ENCODE measurements around the gene MTHFSD.

The MTHFSD gene

DNA sequence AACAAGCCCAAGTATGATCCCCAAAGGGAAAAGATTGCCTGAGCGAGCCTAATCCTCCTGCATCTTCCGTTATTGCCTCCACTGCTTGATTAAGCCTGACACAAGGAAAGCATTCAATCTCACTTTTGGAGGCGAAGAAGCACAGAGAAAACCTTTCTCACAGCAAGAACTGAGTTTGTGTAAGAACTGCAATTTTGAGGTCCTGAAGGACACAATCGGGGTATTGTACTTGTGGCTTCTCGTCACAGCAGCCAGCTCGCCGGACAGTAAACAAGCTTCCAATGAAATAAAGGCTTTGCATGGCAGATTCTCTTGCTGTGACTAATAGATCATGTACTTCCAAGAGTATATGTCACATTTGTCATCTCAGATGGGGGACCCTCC, 63.4 kb downstream of the MTHFSD start:
- Histone ChIP-seq H3K4me1 (ENCODE audit: insufficient read depth, low read length) (no peaks in the 10 kb centered on the region), H3K79me2 (ENCODE audit: insufficient read depth, low read length) (no peaks in the 10 kb centered on the region), H3K4me2 (ENCODE audit: insufficient read depth, low read length) (no peak overlapping the region), H3K36me3 (ENCODE audit: insufficient read depth, low read length) (no peaks in the 10 kb centered on the region), H2AFZ (ENCODE audit: low read depth, low read length) (no peak overlapping the region), H3K4me3 (ENCODE audit: low read depth in 1 of 2, low read length in 2 of 2) (no peak overlapping the region), H3K9ac (ENCODE audit: low read depth, low read length) (no peak overlapping the region), H3K27me3 (ENCODE audit: insufficient read depth, low read length, poor library complexity) (peaks cover 11% of the 10 kb centered on the region), H3K27ac (ENCODE audit: low read length) (no peak overlapping the region), H4K20me1 (ENCODE audit: insufficient read depth, low read length) (peaks cover under 1% of the 10 kb centered on the region; the same call in 1 of the 2 replicates), H3K9me3 (ENCODE audit: insufficient read depth, low read length, severe bottlenecking) (no peaks in the 10 kb centered on the region)
- ATAC-seq (ENCODE audit: insufficient read depth, low read depth) (no peak), DNase-seq (no peak)
- no peak for TF ChIP-seq EZH2 (IDR thresholded peaks at IDR 0.05; ENCODE audit: borderline replicate concordance, low read depth, low read length, severe bottlenecking)
- TF ChIP-seq, protein P1, sequence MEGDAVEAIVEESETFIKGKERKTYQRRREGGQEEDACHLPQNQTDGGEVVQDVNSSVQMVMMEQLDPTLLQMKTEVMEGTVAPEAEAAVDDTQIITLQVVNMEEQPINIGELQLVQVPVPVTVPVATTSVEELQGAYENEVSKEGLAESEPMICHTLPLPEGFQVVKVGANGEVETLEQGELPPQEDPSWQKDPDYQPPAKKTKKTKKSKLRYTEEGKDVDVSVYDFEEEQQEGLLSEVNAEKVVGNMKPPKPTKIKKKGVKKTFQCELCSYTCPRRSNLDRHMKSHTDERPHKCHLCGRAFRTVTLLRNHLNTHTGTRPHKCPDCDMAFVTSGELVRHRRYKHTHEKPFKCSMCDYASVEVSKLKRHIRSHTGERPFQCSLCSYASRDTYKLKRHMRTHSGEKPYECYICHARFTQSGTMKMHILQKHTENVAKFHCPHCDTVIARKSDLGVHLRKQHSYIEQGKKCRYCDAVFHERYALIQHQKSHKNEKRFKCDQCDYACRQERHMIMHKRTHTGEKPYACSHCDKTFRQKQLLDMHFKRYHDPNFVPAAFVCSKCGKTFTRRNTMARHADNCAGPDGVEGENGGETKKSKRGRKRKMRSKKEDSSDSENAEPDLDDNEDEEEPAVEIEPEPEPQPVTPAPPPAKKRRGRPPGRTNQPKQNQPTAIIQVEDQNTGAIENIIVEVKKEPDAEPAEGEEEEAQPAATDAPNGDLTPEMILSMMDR (IDR thresholded peaks at IDR 0.05; ENCODE audit: borderline replicate concordance, extremely low read depth, low read length, poor library complexity, severe bottlenecking) = no peak

DNA sequence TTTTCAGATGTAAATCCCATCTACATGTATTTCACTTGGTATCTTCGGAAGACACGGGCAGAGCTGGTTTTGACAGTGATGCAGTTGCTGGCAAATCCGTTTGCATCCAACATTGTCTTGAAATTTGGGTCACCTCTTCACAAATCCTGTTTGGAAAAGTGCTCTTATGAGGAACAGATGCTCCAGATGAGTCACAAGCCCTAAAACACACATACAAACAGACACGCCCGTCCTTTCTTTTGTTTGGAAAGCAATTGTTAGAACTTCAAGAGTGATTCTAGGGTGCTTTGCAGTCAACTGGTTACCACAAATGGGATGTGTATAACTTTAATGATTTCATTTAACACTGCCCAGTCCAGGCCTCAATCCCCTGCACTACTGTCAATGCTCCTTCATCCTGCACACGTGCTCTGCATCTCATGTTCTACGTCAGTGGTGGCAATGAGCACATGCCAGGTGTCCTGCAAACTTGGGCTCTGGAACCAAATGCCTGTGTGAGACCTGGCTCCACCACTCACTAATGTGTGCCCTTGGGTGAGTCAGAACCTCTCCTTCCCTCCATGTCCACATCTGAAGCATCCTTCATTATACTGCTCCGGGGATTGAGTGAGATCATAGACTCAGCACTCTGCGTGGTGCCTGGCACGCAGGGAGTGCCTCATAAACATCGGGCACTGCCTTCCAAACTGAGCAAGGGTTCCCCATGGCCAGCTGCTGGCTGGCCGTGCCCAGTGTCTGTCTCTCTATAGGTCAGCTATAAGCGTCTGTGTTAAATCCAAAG, 64.0 kb downstream of the MTHFSD start:
- Histone ChIP-seq H3K9ac (ENCODE audit: low read depth, low read length) (no peak overlapping the region), H3K9me3 (ENCODE audit: insufficient read depth, low read length, severe bottlenecking) (no peaks in the 10 kb centered on the region), H3K27ac (ENCODE audit: low read length) (no peak overlapping the region), H3K4me3 (ENCODE audit: low read depth in 1 of 2, low read length in 2 of 2) (no peak overlapping the region), H3K4me2 (ENCODE audit: insufficient read depth, low read length) (no peak overlapping the region), H3K36me3 (ENCODE audit: insufficient read depth, low read length) (no peaks in the 10 kb centered on the region), H3K27me3 (ENCODE audit: insufficient read depth, low read length, poor library complexity) (peaks cover 11% of the 10 kb centered on the region), H3K79me2 (ENCODE audit: insufficient read depth, low read length) (no peaks in the 10 kb centered on the region), H2AFZ (ENCODE audit: low read depth, low read length) (no peak overlapping the region), H4K20me1 (ENCODE audit: insufficient read depth, low read length) (peaks cover 2% of the 10 kb centered on the region; the same call in 1 of the 2 replicates), H3K4me1 (ENCODE audit: insufficient read depth, low read length) (no peaks in the 10 kb centered on the region)
- DNase-seq = no peak
- ATAC-seq (ENCODE audit: insufficient read depth, low read depth) = no peak
- no peak for TF ChIP-seq EZH2 (IDR thresholded peaks at IDR 0.05; ENCODE audit: borderline replicate concordance, low read depth, low read length, severe bottlenecking)
- TF ChIP-seq, protein P1 (IDR thresholded peaks at IDR 0.05; ENCODE audit: borderline replicate concordance, extremely low read depth, low read length, poor library complexity, severe bottlenecking) = no peak

DNA sequence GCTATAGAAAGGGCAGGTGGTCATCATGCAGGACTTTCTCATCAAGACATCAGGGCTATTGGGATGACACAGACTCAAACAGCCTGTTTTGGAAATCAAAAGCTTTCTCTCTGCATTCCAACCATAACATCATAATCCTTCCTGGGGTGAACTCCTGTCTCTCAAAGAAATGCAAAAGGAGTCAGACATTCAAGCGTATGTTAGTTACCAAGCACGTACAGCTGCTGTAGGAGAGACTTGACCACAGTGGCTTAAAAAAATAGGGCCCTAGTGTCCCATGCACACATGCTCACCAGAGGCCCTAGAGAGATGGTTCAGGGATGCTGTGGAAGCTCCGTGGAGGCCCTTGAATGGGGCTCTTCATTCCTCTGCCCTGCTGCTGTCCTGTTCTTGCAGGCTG, 69.3 kb downstream of the MTHFSD start:
- Histone ChIP-seq H3K4me1 (ENCODE audit: insufficient read depth, low read length) (no peaks in the 10 kb centered on the region), H3K27me3 (ENCODE audit: insufficient read depth, low read length, poor library complexity) (peaks cover 4% of the 10 kb centered on the region), H3K79me2 (ENCODE audit: insufficient read depth, low read length) (no peaks in the 10 kb centered on the region), H3K27ac (ENCODE audit: low read length) (no peak overlapping the region), H3K4me2 (ENCODE audit: insufficient read depth, low read length) (no peak overlapping the region), H2AFZ (ENCODE audit: low read depth, low read length) (no peak overlapping the region), H3K9ac (ENCODE audit: low read depth, low read length) (no peak overlapping the region), H3K4me3 (ENCODE audit: low read depth in 1 of 2, low read length in 2 of 2) (no peak overlapping the region), H4K20me1 (ENCODE audit: insufficient read depth, low read length) (peaks cover 2% of the 10 kb centered on the region; the same call in 1 of the 2 replicates), H3K36me3 (ENCODE audit: insufficient read depth, low read length) (no peaks in the 10 kb centered on the region), H3K9me3 (ENCODE audit: insufficient read depth, low read length, severe bottlenecking) (peaks cover 5% of the 10 kb centered on the region)
- TF ChIP-seq, protein P1 (IDR thresholded peaks at IDR 0.05; ENCODE audit: borderline replicate concordance, extremely low read depth, low read length, poor library complexity, severe bottlenecking) = no peak
- no peak for TF ChIP-seq EZH2 (IDR thresholded peaks at IDR 0.05; ENCODE audit: borderline replicate concordance, low read depth, low read length, severe bottlenecking)
- ATAC-seq (ENCODE audit: insufficient read depth, low read depth) (no peak), DNase-seq (no peak)

Measured in DND-41 (cell line).